CD4-positive, alpha-beta T cell (primary cell): ENCODE data around the gene FREM2. TPM values are rescaled to one million over a fixed set of nuclear protein-coding genes. Genes with fewer than 3 reads are reported as not detected.

Source experiments
- ATAC-seq: fragments of 200-7000 bp; cut with Tn5 transposase; one replicate; pipeline ENCODE4 v1.10.0; 2022; ENCODE audit warnings: mild to moderate bottlenecking; ENCODE audit not compliant: poor library complexity
- CTCF ChIA-PET: fragments of 350-600 bp; sonication (Branson Sonifier 250); formaldehyde crosslinking; loops from one replicate; lab custom pipeline; 2021; ENCODE audit warnings: antibody characterized with exemption, inconsistent platforms; lab: Charles Lee
- POLR2A ChIA-PET: fragments of 350-600 bp; sonication (Branson Sonifier 250); formaldehyde crosslinking; loops from one replicate; lab custom pipeline; 2021; ENCODE audit warnings: antibody characterized with exemption, inconsistent platforms; lab: Charles Lee
- DNase-seq, 14 experiments: peaks; one replicate each; pipeline ENCODE4 v3.0.0-alpha.2; 2013 to 2020; ENCODE audit warnings: mixed read lengths in 2 of 14
- H3K27ac ChIP-seq, 2 donors: one replicate each; pipeline versions ENCODE4 v1.5.1 to v1.7.0; 2013; ENCODE audit warnings: low read length in 2 of 2, low read depth in 1 of 2, mild to moderate bottlenecking in 1 of 2
- H3K27me3 ChIP-seq, 2 experiments: 1 replicate in 1 of 2; 2 replicates in 1 of 2; pipeline versions ENCODE4 v1.6.1 to v1.7.0; 2013; ENCODE audit warnings: low read length in 2 of 2, control low read depth in 1 of 2, mild to moderate bottlenecking in 1 of 2, moderate library complexity in 1 of 2; ENCODE audit not compliant: insufficient read depth in 2 of 2, control insufficient read depth in 1 of 2
- H3K36me3 ChIP-seq: one replicate; pipeline ENCODE4 v1.6.1; 2013; ENCODE audit warnings: low read length, control low read depth; ENCODE audit not compliant: insufficient read depth
- H3K4me1 ChIP-seq: one replicate; pipeline ENCODE4 v1.6.1; 2013; ENCODE audit warnings: low read length, control low read depth; ENCODE audit not compliant: insufficient read depth
- H3K4me3 ChIP-seq: one replicate; pipeline ENCODE4 v1.5.1; 2013; ENCODE audit warnings: mild to moderate bottlenecking, low read length, moderate library complexity
- H3K9me3 ChIP-seq, 2 experiments: 1 replicate in 1 of 2; 2 replicates in 1 of 2; pipeline versions ENCODE4 v1.6.1 to v1.7.0; 2013; ENCODE audit warnings: low read length in 2 of 2, mild to moderate bottlenecking in 2 of 2, control low read depth in 1 of 2, moderate library complexity in 1 of 2; ENCODE audit not compliant: control insufficient read depth in 1 of 2, insufficient read depth in 1 of 2
- H3K27ac Mint-ChIP-seq: one replicate; pipeline ENCODE4 v1.8.0; 2020; ENCODE audit warnings: mixed read lengths
- H3K27me3 Mint-ChIP-seq: one replicate; pipeline ENCODE4 v1.8.0; 2021; ENCODE audit warnings: mixed read lengths
- H3K36me3 Mint-ChIP-seq: one replicate; pipeline ENCODE4 v1.8.0; 2021; ENCODE audit warnings: low read depth, mixed read lengths
- H3K4me1 Mint-ChIP-seq: one replicate; pipeline ENCODE4 v1.8.0; 2021; ENCODE audit warnings: low read depth, mixed read lengths
- H3K4me3 Mint-ChIP-seq: one replicate; pipeline ENCODE4 v1.8.0; 2020; ENCODE audit warnings: mild to moderate bottlenecking, mixed read lengths
- H3K9me3 Mint-ChIP-seq: one replicate; pipeline ENCODE4 v1.8.0; 2020; ENCODE audit warnings: mixed read lengths
- intact Hi-C, 2 experiments: fragments of 100-400 bp; cut with DNase I in 1 of 2; cut with micrococcal nuclease in 1 of 2; formaldehyde crosslinking; loops; one replicate each; pipeline versions ENCODE4 v1.15.1 to v1.9.0; 2023 to 2025; cut with DNase I, micrococcal nuclease
- total RNA-seq, 174 experiments: library from RNA in 2 of 174; stranded (reverse) in 2 of 174; gene quantifications; one replicate each; pipeline ENCODE4 v1.2.3 and lab custom pipeline; 2021 to 2026
- TF ChIP-seq, protein P1 (sequence below): fragments of 200-600 bp; IDR thresholded peaks from one replicate; pipeline ENCODE4 v1.8.0; 2022; ENCODE audit warnings: antibody characterized with exemption, mild to moderate bottlenecking

The FREM2 gene
- total RNA-seq, 2 experiments from 2014 or later, result not detected

DNA sequence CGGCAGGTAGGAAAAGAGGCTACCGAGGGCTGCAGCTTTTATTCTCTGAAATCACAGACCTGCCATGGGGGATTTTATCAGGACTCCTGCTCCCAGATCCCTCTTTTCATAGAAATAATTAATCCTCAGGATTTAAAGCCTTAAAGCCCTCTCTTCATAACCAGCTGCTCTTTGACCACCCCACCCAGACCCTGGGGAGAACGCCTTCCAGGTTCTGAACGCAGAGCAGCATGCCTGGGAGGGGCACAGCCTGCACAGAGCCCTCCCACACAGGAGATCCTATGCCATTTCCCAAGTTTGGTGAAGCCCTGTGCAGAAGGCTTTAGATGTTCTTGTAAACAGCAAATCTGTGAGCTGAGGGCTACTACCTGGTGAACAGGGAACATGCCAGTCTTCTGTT, 212.7 kb downstream of the FREM2 start:
- H3K27me3 ChIP-seq, result no peaks in the 10 kb centered on the region
- ChIA-PET CTCF (no interaction called here), POLR2A (no interaction called here)
- Mint-ChIP-seq H3K4me1 (no peaks in the 10 kb centered on the region), H3K4me3 (no peak overlapping the region), H3K9me3 (no peaks in the 10 kb centered on the region), H3K27ac (no peak overlapping the region), H3K36me3 (no peaks in the 10 kb centered on the region), H3K27me3 (peaks cover 11% of the 10 kb centered on the region)
- TF ChIP-seq, protein P1, sequence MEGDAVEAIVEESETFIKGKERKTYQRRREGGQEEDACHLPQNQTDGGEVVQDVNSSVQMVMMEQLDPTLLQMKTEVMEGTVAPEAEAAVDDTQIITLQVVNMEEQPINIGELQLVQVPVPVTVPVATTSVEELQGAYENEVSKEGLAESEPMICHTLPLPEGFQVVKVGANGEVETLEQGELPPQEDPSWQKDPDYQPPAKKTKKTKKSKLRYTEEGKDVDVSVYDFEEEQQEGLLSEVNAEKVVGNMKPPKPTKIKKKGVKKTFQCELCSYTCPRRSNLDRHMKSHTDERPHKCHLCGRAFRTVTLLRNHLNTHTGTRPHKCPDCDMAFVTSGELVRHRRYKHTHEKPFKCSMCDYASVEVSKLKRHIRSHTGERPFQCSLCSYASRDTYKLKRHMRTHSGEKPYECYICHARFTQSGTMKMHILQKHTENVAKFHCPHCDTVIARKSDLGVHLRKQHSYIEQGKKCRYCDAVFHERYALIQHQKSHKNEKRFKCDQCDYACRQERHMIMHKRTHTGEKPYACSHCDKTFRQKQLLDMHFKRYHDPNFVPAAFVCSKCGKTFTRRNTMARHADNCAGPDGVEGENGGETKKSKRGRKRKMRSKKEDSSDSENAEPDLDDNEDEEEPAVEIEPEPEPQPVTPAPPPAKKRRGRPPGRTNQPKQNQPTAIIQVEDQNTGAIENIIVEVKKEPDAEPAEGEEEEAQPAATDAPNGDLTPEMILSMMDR, result no peak
- H3K9me3 ChIP-seq, result no peaks in the 10 kb centered on the region
- H3K4me3 ChIP-seq, result no peak overlapping the region
- ATAC-seq (no peak), DNase-seq (no peak)
- no peak overlapping the region for H3K27ac ChIP-seq
- intact Hi-C loops, result no loop called here
- no peaks in the 10 kb centered on the region for H3K36me3 ChIP-seq
- no peaks in the 10 kb centered on the region for H3K4me1 ChIP-seq

DNA sequence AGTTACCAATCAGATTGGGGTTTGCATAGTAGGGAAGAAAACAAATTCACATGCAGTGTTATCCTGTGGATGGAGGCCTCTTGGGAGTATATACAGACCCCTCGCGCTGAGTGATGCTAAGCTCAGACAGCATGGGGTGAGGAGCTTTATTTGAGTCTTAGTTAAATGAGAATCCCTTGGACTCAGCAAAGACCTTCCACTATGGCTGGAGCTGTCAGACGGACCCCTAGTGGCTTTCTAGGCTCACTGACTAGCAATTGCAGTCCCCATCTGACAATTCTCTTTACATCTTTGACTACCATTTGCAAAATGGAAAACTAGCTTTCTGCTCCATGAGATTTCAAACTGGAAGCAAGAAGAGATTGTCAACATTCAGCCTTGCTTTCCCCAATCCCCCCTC, 213.3 kb downstream of the FREM2 start:
- no peaks in the 10 kb centered on the region for H3K36me3 Mint-ChIP-seq
- Histone ChIP-seq H3K36me3 (no peaks in the 10 kb centered on the region), H3K27ac (no peak overlapping the region), H3K27me3 (no peaks in the 10 kb centered on the region), H3K4me1 (no peaks in the 10 kb centered on the region), H3K4me3 (no peak overlapping the region), H3K9me3 (no peaks in the 10 kb centered on the region)
- POLR2A ChIA-PET, result no interaction called here
- peaks cover 13% of the 10 kb centered on the region for H3K27me3 Mint-ChIP-seq
- no peak for ATAC-seq
- no peak overlapping the region for H3K27ac Mint-ChIP-seq
- H3K9me3 Mint-ChIP-seq, result no peaks in the 10 kb centered on the region
- H3K4me1 Mint-ChIP-seq, result no peaks in the 10 kb centered on the region
- TF ChIP-seq, protein P1, result no peak
- CTCF ChIA-PET, result no interaction called here
- DNase-seq, result no peak
- H3K4me3 Mint-ChIP-seq, result no peak overlapping the region
- intact Hi-C loops, result no loop called here

DNA sequence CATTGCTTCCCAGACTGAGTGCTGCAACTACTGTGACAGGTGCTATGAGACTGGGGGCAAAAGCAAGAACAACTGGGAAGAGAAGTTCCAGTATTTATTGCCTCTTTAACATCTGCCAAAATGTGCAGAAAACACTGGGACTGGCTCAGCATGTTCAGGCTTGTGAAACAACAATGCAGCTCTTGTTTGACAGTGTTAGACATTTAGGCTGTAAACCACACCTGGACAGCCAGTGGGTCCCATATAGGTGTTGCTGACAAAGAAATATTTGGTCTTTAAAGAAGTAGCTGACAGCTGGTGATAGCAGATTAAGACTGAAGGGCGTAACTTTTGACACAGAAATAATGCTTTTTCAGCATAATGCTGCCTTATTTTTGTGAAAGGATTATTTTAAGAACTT, 215.7 kb downstream of the FREM2 start:
- no peak for ATAC-seq
- CTCF ChIA-PET, result no interaction called here
- no peaks in the 10 kb centered on the region for H3K4me1 ChIP-seq
- Mint-ChIP-seq H3K9me3 (no peaks in the 10 kb centered on the region), H3K4me3 (no peak overlapping the region), H3K27ac (no peak overlapping the region), H3K36me3 (no peaks in the 10 kb centered on the region), H3K4me1 (no peaks in the 10 kb centered on the region), H3K27me3 (peaks cover 16% of the 10 kb centered on the region)
- no peaks in the 10 kb centered on the region for H3K36me3 ChIP-seq
- DNase-seq, result no peak
- intact Hi-C loops, result no loop called here
- no peak overlapping the region for H3K4me3 ChIP-seq
- no peak overlapping the region for H3K27ac ChIP-seq
- no peaks in the 10 kb centered on the region for H3K27me3 ChIP-seq
- POLR2A ChIA-PET, result no interaction called here
- TF ChIP-seq, protein P1, result no peak
- H3K9me3 ChIP-seq, result no peaks in the 10 kb centered on the region
